Measurements from ENCODE around the gene IRGM.
"Not testable (repeated sequence)": the region's sequence is repeated elsewhere in the genome, so short reads cannot be mapped to it uniquely, and the experiment has no call there.

IRGM gene, protein sequence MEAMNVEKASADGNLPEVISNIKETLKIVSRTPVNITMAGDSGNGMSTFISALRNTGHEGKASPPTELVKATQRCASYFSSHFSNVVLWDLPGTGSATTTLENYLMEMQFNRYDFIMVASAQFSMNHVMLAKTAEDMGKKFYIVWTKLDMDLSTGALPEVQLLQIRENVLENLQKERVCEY

DNA sequence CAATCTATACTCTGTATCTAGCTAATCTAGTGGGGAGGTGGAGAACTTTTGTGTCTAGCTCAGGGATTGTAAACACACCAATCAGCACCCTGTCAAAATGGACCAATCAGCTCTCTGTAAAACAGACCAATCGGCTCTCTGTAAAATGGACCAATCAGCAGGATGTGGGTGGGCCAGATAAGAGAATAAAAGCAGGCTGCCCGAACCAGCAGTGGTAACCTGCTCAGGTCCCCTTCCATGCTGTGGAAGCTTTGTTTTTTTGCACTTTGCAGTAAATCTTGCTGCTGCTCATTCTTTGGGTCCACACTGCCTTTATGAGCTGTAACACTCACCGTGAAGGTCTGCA lies at the start of gene IRGM:
TSS of gene IRGM (plus strand) at position 214 of the 346 bp plus-strand sequence. CDS start 1,603 bp downstream, outside the sequence.
- DNase-seq, result not testable (repeated sequence)

DNA sequence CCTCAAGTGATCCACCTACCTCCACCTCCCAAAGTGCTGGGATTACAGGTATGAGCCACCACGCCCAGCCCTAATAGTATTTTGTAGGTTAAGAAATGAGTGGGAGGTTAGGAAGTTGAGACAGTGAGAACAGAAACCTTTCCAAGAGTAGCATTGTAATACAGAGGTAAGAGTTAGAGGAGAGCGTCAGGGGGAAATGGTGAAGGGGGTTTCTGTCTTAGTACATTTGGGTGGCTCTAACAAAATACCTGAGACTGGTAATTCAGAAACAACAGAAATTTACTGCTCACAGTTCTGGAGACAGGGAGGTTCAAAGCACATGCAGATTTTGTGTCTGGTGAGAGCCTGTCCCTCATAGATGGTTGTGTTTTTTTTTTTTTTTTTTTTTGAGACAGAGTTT lies 48.9 kb upstream of the IRGM start:
- no peak for DNase-seq

DNA sequence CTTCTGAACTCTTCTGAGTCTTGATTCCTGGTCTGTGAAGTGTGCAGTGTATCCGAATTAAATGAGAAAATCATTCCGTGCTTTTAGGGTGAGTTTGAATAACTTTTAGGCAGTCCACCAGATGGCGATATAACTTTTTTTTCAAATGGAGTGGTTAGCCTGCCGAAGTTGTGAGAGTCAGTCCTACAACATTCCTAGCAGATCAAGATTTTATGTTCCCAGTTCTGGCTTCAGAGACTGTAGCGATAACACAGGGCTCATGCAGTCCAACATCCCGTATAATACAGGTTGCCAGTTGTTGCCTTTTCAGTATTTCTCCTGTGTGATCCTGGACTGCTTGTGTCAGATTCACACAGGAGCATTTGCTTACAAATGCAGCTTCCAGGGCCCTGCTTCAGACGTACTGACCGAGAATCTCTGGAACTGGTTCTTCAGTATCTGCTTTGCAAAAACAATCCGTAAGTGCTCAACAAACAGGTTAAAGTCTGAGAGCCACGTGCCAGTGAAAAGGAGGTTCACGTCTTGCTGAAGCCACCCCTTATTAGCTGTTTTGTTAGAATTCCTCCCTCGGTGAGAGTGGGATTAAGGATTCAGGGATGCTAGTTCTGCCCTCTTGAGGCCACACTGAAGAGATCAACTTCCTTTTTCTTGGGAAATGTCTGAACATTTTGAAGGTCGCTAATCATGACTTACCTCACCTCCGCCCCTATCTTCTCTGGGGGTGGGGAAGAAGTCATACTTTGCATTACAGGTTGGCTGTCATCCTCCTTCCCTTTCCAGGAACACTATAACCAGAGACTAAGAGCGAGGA lies 45.0 kb upstream of the IRGM start:
- peak in 1 of 2 donors; percentile 41 for DNase-seq

DNA sequence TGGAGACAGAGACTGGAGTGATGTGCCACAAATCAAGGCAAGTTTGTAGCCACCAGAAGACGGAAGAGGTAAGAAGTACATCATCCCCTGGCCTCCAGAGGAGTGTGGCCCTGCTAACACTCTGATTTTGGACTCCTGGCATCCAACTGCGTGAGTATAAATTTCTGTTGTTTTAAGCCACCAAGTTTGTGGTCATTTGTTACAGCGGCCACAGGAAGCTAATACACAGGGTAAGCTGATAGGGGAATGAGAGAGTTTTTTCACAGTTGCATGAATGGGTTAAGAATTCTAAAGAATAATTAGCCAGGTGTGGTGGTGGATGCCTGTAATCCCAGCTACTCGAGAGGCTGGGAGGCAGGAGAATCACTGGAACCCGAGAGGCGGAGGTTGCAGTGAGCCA lies 41.9 kb upstream of the IRGM start:
- DNase-seq, result no peak

DNA sequence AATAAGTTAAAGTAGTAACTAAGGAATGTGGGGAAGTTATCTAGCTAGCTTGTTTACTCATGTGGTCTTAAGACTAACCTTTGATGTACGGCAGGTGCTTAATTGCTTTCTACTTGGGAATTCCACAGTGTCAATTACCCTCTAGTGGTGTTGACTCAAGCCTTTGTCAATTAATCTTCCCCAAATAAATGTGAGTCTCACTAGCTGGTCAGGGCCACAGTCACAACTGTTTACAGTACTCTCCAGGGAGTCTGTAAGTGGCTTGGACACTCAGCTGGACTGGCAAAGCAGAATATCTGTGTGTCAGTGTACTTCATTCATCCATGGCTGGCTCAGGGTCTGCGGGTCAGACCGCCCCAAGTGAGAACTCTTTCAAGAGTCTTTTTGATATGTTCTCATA lies 37.0 kb upstream of the IRGM start:
- no peak for DNase-seq

DNA sequence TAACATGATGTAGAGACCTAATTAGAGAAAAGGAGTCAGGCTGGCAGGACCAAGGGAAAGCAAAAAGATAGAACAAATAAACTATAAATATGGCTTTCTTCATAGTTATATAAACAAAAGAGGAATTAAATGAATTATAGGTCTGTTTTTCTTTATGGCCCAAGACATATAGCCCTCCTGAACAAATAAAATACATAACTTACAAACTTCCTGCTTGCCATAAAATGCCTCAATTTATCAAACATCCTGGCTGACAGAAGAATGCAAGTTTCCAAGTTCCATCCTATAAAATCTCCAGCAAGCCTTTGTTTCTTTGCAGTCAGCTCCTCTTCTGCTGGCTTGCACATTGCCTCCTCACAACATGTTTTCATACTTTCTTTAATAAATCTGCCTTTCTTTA lies 31.3 kb upstream of the IRGM start:
- no peak for DNase-seq

DNA sequence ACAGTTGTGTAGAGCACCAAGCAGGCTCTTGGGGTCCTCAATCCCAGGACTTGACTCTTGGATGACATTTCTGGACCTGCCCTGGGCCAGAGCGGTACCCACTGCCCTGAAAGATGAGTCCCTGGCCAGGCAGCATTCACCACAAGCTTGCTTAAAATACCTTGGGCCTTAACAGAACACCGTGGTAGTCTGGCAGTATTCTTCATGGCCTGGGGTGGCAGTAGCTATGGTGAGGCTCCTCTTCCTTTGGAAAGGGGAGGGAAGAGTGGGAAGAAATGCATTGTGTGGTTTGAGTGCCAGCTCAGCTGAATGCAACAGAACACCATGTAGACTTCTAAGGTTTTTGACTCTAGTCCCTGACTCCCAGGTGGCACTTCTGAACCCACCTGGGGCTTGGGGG lies 29.4 kb upstream of the IRGM start:
- no peak for DNase-seq

DNA sequence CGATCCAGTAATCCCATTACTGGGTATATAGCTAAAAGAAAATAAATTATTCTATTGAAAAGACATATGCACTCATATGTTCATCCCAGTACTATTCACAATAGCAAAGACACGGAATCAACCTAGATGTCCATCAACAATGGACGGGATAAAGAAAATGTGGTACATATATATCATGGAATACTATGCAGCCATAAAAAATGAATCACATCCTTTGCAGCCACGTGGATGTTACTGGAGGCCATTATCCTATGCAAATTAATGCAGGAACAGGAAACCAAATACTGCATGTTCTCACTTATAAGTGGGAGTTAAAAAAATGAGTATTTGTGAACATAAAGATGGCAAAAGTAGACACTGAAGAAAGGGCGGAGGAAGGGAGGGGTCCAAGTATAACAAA lies 16.6 kb upstream of the IRGM start:
- DNase-seq, result no peak

DNA sequence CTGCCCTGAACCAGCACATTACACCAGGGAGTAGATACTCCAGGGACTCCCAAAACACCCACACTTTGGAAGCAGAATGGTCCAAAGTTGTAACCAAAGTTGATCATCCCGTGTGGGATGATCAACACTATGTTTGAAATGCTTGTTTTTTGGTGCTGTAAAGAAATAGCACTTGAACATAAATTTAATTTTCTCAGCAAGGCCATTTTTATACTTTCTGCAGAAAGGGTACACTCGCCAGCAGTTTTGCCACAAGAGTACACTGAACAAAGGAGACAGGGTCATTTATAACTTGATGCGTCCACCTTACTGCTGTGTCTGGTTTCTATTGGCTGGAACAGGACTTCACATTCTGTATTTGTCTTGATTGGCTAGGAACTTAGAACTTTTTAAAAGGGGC lies 14.5 kb upstream of the IRGM start:
- not testable (repeated sequence) for DNase-seq

DNA sequence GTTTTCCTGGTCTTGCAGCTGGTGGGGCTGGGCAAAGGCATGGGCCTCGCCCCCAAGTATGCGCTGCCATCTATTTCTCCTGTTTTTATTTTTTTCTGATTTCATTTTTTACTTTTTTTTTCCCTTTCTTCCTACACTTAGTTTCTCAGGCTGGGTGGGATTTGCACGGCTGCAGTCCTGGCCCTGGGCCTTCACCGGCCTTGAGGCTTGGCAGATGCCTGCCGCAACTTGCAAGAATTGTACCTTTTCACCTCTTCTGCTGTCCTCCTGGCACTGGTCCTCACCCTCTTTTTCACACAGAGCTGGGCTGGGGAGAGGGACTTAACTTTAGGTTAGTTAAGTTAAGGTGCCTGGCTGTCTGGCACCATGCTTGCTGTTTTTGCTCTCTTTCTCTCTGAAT lies 10.3 kb upstream of the IRGM start:
- no peak for DNase-seq

DNA sequence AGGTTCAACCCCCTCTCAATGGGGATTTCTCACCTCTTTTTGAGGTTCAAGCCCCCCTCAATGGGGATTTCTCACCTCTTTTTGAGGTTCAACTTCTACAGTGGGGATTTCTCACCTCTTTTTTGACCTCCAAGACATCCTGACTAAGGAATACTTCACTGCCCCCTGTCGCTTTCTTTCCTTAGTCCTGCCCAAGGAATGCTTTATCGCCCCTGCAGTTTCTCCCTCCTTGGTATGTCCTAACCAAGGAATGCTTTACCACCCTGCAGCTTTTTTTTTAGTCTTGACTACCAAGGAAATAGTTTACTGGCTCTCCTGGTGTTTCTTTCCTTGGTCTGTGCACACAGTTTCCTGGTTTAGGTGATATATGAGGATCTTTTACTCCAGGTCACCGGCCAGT lies 9.6 kb upstream of the IRGM start:
- no peak for DNase-seq

DNA sequence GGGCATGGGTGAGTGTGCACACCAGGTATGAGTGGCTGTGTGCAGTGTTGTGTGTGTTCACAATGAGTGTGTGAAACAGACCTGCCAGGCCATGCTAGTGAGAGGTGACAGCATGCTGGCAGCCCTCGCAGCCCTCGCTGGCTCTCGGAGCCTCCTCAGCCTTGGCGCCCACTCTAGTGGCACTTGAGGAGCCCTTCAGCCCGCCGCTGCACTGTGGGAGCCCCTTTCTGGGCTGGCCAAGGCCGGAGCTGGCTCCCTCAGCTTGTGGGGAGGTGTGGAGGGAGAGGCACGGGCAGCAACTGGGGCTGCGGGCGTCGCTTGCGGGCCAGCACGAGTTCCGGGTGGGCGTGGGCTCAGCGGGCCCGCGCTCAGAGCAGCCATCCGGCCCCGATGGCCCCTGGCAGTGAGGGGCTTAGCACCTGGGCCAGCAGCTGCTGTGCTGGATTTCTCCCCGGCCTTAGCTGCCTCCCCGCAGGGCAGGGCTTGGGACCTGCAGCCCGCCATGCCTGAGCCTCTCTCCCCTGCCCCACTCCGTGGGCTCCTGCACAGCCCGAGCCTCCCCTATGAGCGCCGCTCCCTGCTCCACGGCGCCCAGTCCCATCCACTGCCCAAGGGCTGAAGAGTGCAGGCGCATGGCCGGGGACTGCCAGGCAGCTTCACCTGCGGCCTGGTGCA lies 999 bp upstream of the IRGM start:
- not testable (repeated sequence) for DNase-seq

DNA sequence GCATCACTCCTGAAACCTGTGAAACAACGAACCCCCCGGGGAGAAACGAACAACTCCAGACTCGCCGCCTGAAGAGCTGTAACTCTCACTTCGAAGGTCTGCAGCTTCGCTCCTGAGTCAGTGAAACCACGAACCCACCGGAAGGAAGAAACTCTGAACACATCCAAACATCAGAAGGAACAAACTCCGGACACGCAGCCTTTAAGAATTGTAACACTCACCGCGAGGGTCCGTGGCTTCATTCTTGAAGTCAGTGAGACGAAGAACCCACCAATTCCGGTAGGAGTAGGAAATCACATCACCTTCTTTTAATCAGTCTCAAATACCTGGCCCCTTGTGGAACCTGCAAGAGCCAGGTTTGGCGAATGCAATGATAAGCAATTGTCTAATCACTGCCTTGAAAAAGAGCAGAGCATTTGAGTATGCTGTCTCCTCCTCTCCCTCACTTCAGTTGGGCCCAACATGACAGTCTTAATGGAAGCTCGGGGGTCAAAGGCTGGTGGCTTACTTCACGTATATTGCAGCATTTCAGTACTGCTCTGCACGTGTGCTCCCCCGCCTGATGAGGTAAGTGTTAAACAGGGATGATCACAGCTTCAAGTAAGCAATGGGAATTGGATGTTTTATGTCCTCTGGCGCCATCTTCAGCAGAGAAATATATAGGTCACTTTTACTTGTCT lies 473 bp downstream of the IRGM start:
- peak in 1 of 2 donors; percentile 74 for DNase-seq

DNA sequence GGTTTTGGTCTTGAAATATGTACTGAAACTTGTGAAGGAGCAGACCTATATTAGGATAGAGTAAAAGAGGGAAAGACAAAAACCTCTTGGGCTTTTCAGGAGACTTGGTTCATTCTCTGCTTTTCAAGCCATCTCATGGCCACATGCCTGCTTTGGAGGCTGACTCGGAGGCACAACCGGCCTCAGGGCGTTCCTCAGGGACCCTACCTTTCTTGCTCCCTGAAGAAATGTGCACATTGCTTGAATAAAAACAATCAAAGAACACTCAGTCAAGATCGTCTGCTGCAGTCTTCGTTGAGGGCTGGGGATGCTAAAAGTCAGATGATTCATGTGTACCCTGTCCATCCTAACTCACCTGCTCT lies 994 bp downstream of the IRGM start:
- DNase-seq, result no peak

DNA sequence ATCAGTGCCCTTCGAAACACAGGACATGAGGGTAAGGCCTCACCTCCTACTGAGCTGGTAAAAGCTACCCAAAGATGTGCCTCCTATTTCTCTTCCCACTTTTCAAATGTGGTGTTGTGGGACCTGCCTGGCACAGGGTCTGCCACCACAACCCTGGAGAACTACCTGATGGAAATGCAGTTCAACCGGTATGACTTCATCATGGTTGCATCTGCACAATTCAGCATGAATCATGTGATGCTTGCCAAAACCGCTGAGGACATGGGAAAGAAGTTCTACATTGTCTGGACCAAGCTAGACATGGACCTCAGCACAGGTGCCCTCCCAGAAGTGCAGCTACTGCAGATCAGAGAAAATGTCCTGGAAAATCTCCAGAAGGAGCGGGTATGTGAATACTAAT lies 1.9 kb downstream of the IRGM start:
- no peak for DNase-seq

DNA sequence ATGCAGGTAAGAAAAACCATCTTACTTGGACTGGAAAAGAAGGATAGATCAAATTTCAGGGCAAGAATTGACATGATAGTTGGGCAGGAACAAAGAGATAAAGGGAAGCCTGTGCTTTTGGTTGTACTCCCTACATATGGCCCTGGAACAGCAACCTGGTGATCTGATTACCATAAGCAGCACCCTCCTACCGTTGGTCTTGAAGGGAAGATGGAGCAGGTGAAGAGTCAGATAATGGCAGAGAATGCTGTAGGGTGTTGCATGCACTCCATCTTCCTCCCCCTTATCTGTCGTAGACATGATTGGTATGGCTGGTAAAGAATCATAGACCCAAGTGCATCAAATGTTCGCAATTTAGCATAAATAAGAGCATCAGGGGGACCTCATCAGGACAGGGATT lies 4.7 kb downstream of the IRGM start:
- no peak for DNase-seq

DNA sequence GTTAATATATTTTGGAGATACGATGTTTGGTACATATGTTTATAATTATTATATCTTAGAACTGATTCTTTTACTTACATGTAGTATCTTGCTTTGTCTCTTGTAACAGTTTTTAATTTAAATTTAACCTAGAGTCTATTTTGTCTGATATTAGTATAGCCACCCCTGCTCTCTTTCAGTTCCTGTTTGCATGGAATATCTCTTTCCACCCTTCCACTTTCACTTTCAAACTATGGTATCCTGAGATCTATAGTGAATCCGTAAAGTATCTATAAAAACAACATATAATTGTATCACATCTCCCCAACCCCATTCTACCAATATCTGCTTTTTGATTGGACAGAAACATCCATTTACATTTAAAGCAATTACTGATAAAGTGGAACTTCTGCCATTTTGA lies 7.2 kb downstream of the IRGM start:
- DNase-seq, result no peak

DNA sequence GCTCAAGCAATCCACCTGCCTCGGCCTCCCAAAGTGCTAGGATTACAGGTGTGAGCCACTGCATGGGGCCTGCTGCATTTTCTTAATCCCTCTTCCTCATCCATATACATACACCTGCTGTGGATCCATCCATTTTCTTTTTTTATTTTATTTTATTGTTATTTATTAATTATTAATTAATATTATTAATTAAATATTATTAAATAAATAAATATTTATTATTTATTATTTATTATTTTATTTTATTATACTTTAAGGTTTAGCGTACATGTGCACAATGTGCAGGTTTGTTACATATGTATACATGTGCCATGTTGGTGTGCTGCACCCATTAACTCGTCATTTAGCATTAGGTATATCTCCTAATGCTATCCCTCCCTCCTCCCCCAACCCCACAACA lies 10.4 kb downstream of the IRGM start:
- not testable (repeated sequence) for DNase-seq

DNA sequence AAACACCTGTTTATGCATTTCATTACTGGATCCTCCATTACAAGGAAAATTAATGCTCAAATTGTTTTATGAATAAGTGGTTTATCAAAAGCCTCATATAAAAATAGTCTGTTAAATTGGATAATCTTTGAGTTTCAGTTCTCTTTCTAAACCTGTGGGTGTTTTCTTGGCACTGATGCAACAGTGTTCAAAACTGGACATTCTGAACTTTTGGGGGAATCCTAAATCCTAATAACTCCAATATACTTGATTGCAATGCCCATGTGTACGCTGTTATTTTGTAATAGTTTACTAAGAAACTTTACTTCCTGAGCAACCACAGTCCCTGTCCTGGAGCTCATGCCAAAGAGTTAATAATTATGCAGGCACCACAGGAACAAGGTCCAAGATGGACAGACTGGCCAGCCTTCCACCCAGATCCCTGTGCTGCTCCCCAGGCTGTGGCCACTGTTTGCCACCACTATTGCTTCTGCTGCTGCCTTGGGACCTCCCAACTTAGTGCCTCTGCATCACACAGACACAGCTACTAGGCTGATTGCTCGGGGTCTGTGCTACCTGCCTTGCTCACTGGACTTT lies 14.0 kb downstream of the IRGM start:
- no peak for DNase-seq

DNA sequence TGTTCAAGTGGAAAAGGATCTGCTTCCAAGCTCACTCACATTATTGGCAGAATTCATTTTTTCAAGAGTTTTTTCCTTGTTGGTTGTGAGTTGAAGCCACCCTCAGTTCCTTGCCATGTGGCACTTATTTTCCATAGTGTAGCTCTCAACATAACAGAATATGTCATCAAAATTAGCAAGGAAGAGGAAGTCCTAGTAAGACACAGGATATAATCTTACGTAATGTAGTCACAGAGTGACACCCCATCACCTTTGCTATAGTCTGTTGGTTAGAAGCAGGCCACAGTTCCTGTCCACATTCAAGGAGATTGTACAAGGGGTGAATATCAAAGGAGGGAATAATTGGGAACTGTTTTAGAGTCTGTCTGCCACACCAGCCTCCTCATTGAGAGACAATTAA lies 15.7 kb downstream of the IRGM start:
- DNase-seq, result no peak

DNA sequence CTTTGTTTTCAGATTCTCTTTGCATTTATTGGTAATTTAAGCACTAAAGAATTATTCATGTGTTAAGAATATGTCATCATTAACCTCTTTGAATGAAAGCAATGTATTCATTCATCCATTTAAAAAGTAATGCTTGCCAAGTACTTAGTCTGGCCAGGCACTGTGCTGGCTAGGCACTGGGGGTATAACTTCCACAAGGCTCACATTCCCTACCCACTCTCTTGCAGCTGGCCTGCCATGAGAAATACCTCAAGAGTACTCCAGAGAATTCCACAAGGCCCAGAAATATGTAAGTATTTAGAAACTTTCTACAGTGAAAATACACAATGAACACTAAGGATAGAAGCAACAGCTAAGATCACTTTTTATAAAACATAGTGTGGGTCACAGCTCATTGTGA lies 33.0 kb downstream of the IRGM start:
- DNase-seq, result no peak

DNA sequence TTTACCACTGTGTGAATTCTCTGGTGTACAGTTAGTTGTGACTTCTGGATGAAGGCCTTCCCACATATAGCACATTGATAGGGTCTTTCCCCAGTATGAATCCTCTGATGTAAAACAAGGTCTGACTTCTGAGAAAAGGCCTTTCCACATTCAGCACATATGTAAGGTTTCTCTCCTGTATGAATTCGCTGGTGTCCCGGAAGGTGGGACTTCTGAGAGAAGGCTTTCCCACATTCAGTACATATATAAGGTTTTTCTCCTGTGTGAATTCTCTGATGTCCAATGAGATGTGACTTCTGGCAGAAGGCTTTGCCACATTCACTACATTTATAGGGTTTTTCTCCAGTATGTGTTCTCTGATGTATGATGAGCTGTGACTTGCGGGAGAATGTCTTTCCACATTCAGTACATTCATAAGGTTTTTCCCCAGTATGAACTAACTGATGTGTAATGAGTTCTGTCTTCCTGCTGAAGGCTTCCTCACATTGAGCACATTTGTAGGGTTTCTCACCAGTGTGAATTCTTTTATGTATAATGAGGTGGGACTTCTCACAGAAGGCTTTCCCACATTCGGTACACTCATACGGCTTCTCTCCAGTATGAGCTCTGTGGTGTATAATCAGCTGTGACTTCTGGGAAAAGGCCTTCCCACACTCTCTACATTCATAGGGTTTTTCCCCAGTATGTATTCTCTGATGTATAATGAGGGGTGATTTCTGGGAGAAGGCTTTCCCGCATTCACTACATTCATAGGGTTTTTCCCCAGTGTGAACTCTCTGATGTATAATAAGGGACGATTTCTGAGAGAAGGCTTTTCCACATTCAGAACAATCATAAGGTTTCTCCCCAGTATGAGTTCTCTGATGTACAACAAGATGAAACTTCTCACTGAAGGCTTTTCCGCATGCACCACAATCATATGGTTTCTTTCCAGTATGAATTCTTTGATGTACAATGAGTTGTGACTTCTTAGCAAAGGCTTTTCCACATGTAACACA lies 49.4 kb downstream of the IRGM start:
- no peak for DNase-seq
